Panc1 (cell line): ENCODE results near the gene PLA2G2D. TPM values are rescaled to one million over a fixed set of nuclear protein-coding genes. Genes with fewer than 3 reads are reported as not detected.

Source experiments
- ATAC-seq: fragments of 200-7000 bp; cut with Tn5 transposase; 2 replicates; pipeline ENCODE4 v1.9.1; 2020; ENCODE audit warnings: mild to moderate bottlenecking, moderate library complexity
- BruUV-seq: library from RNA; stranded (reverse); fragments of 400-500 nt; replicated peaks from 2 replicates; lab custom pipeline; 2021; lab: Mats Ljungman, UMichigan
- CTCF ChIA-PET: fragments of 300-600 bp; sonication (Branson Sonifier 250); formaldehyde crosslinking; loops from one replicate; lab custom pipeline; 2022; ENCODE audit warnings: antibody characterized with exemption; lab: Charles Lee
- POLR2A ChIA-PET: fragments of 300-600 bp; sonication (Branson Sonifier 250); formaldehyde crosslinking; loops from one replicate; lab custom pipeline; 2022; ENCODE audit warnings: antibody characterized with exemption; lab: Charles Lee
- DNase-seq: peaks from one replicate; pipeline ENCODE4 v3.0.0-alpha.2; 2010; ENCODE audit warnings: low read depth, low spot score
- H3K27ac ChIP-seq: 2 replicates; pipeline ENCODE4 v1.5.1; 2011; ENCODE audit warnings: mild to moderate bottlenecking, low read length, inconsistent platforms
- H3K27me3 ChIP-seq: fragments of 200-500 bp; sonication (Bioruptor generic); 2 replicates; pipeline ENCODE4 v1.6.0; 2014; ENCODE audit warnings: low read length, inconsistent platforms; ENCODE audit not compliant: control insufficient read depth, insufficient read depth
- H3K36me3 ChIP-seq: fragments of 200-500 bp; sonication (Bioruptor generic); 2 replicates; pipeline ENCODE4 v1.5.1; 2014; ENCODE audit warnings: inconsistent platforms, mild to moderate bottlenecking, low read length, moderate library complexity; ENCODE audit not compliant: control insufficient read depth, insufficient read depth
- H3K4me1 ChIP-seq: 2 replicates; pipeline ENCODE4 v1.5.1; 2011; ENCODE audit warnings: inconsistent platforms, mild to moderate bottlenecking, low read length, moderate library complexity; ENCODE audit not compliant: control insufficient read depth, insufficient read depth
- H3K4me3 ChIP-seq, 2 experiments: 2 replicates each; pipeline ENCODE4 v1.5.1; 2011 to 2012; ENCODE audit warnings: low read depth in 2 of 2, low read length in 2 of 2, mild to moderate bottlenecking in 2 of 2, inconsistent platforms in 1 of 2, moderate library complexity in 1 of 2
- H3K9me3 ChIP-seq: fragments of 200-500 bp; sonication (Bioruptor generic); 2 replicates; pipeline ENCODE4 v1.5.1; 2014; ENCODE audit warnings: low read depth, mild to moderate bottlenecking, inconsistent platforms, low read length, moderate library complexity; ENCODE audit not compliant: control insufficient read depth, insufficient read depth
- CTCF ChIP-seq: fragments of 450-650 bp; IDR thresholded peaks from 2 replicates; pipeline ENCODE4 v1.5.1; 2017; ENCODE audit warnings: mild to moderate bottlenecking
- POLR2AphosphoS5 ChIP-seq: IDR thresholded peaks from 2 replicates; pipeline ENCODE4 v1.6.1; 2012; ENCODE audit warnings: mild to moderate bottlenecking, low read depth, low read length, moderate library complexity
- REST ChIP-seq, 2 experiments: IDR thresholded peaks; 2 replicates each; pipeline ENCODE4 v1.6.1; 2011 to 2012; ENCODE audit warnings: low read depth in 2 of 2, control low read depth in 1 of 2, low read length in 1 of 2, mild to moderate bottlenecking in 1 of 2, moderate library complexity in 1 of 2; ENCODE audit not compliant: insufficient read depth in 1 of 2
- SIN3A ChIP-seq: IDR thresholded peaks from 2 replicates; pipeline ENCODE4 v1.6.1; 2012; ENCODE audit warnings: low read depth, mild to moderate bottlenecking, low read length, moderate library complexity, borderline replicate concordance; ENCODE audit not compliant: insufficient read depth
- TCF7L2 ChIP-seq: IDR thresholded peaks from 2 replicates; pipeline ENCODE4 v1.6.1; 2011; ENCODE audit warnings: mild to moderate bottlenecking, low read depth, low read length, inconsistent platforms
- in situ Hi-C: cut with HindIII; loops from 2 replicates; pipeline ENCODE4 v1.10.0; 2016; ENCODE audit warnings: low sequenced_read_pairs, low pct_unique_long_range_greater_than_20kb
- intact Hi-C: fragments of 100-400 bp; cut with micrococcal nuclease; formaldehyde crosslinking; loops from one replicate; pipeline ENCODE4 v1.10.0; 2022; ENCODE audit not compliant: unreplicated experiment
- total RNA-seq: library from RNA; stranded (reverse); gene quantifications from one replicate; pipeline ENCODE4 v1.2.1, GENCODE V29; 2021; ENCODE audit not compliant: unreplicated experiment

PLA2G2D gene
- total RNA-seq, 1 experiment from 2014 or later = not detected

- H3K36me3 ChIP-seq = no peaks in the 10 kb centered on the region
- POLR2A ChIA-PET = no interaction called here
- DNase-seq = peak; percentile 20
- no peak overlapping the region for H3K27ac ChIP-seq
- peaks cover 12% of the 10 kb centered on the region for H3K27me3 ChIP-seq
- in situ Hi-C loops (no loop called here), intact Hi-C loops (no loop called here)
- no peak overlapping the region for H3K4me3 ChIP-seq
- no peaks in the 10 kb centered on the region; the same call in 1 of the 2 replicates for H3K4me1 ChIP-seq
- H3K9me3 ChIP-seq = no peaks in the 10 kb centered on the region
- TF ChIP-seq POLR2AphosphoS5 (no peak), SIN3A (no peak), CTCF (no peak)
- ATAC-seq = peak; percentile 74
- no TSS peak for BruUV-seq
- CTCF ChIA-PET = no interaction called here
Observed at GRCh38 chr1:20124456-20125057, 5.2 kb upstream of the PLA2G2D start.

GRCh38 chr1:20123722-20124455 lies 4.6 kb upstream of the PLA2G2D start:
- Histone ChIP-seq H3K27me3 (peaks cover 12% of the 10 kb centered on the region), H3K27ac (no peak overlapping the region), H3K36me3 (no peaks in the 10 kb centered on the region), H3K4me1 (no peaks in the 10 kb centered on the region; the same call in 1 of the 2 replicates), H3K4me3 (no peak overlapping the region), H3K9me3 (no peaks in the 10 kb centered on the region)
- in situ Hi-C loops = no loop called here
- ChIA-PET CTCF (interaction anchor here (0.6 kb wide), 1 partner anchor 64 kb away, joined by 11 read pairs; no protein-coding TSS in a partner anchor), POLR2A (no interaction called here)
- no TSS peak for BruUV-seq
- DNase-seq (no peak), ATAC-seq (no peak)
- intact Hi-C loops = no loop called here
- no peak for TF ChIP-seq REST (IDR thresholded peaks at IDR 0.05; ENCODE audit: insufficient read depth in 1 of 2, low read depth in 2 of 2, low read length in 1 of 2)

- in situ Hi-C loops (no loop called here), intact Hi-C loops (no loop called here)
- Histone ChIP-seq H3K27me3 (peaks cover 16% of the 10 kb centered on the region), H3K4me3 (no peak overlapping the region), H3K9me3 (no peaks in the 10 kb centered on the region), H3K4me1 (no peaks in the 10 kb centered on the region; the same call in 1 of the 2 replicates), H3K36me3 (no peaks in the 10 kb centered on the region), H3K27ac (no peak overlapping the region)
- ChIA-PET POLR2A (interaction anchor here (0.5 kb wide), 1 partner anchor 11 kb away, joined by 3 read pairs; no protein-coding TSS in a partner anchor), CTCF (no interaction called here)
- ATAC-seq = no peak
- no peak for TF ChIP-seq SIN3A
- TF ChIP-seq TCF7L2 = no peak
- TF ChIP-seq CTCF = no peak
- no peak for TF ChIP-seq REST (IDR thresholded peaks at IDR 0.05; ENCODE audit: insufficient read depth in 1 of 2, low read depth in 2 of 2, low read length in 1 of 2)
- no peak for TF ChIP-seq POLR2AphosphoS5
- no peak for DNase-seq
- BruUV-seq = no TSS peak
Observed at GRCh38 chr1:20120796-20121195, 1.5 kb upstream of the PLA2G2D start.
